Kidney (tissue), 14 donors: Measurements from ENCODE around the gene SYNE1. TPM values are rescaled to one million over a fixed set of nuclear protein-coding genes. Genes with fewer than 3 reads are reported as not detected.

Source experiments
- DNase-seq, 5 donors: peaks; one replicate each; pipeline ENCODE4 v3.0.0-alpha.2; 2013 to 2020
- FAIRE-seq: peaks from 2 replicates; lab custom pipeline; 2012; peaks lifted over from hg19 to GRCh38; lab: Jason Lieb, UNC
- H3K27ac ChIP-seq, 2 donors: one replicate each; pipeline ENCODE4 v1.7.0; 2013; ENCODE audit warnings: low read depth in 2 of 2, low read length in 2 of 2, inconsistent platforms in 1 of 2
- H3K27me3 ChIP-seq: one replicate; pipeline ENCODE4 v1.7.1; 2013; ENCODE audit warnings: low read length, inconsistent platforms; ENCODE audit not compliant: control insufficient read depth, insufficient read depth
- H3K36me3 ChIP-seq, 3 donors: one replicate each; pipeline versions ENCODE4 v1.7.0 to v1.7.1; 2013; ENCODE audit warnings: low read length in 3 of 3, control low read depth in 1 of 3, inconsistent platforms in 1 of 3; ENCODE audit not compliant: insufficient read depth in 3 of 3, control insufficient read depth in 2 of 3
- H3K4me1 ChIP-seq, 3 donors: one replicate each; pipeline versions ENCODE4 v1.7.0 to v1.7.1; 2013; ENCODE audit warnings: low read length in 3 of 3, inconsistent platforms in 1 of 3, low read depth in 1 of 3; ENCODE audit not compliant: control insufficient read depth in 2 of 3, insufficient read depth in 2 of 3
- H3K4me3 ChIP-seq, 3 donors: one replicate each; pipeline versions ENCODE4 v1.7.0 to v1.8.1; 2013; ENCODE audit warnings: low read length in 3 of 3, control low read depth in 1 of 3, inconsistent platforms in 1 of 3
- H3K9ac ChIP-seq, 3 donors: one replicate each; pipeline versions ENCODE4 v1.7.0 to v1.7.1; 2013; ENCODE audit warnings: low read length in 3 of 3, control low read depth in 1 of 3, inconsistent platforms in 1 of 3
- H3K9me3 ChIP-seq, 3 donors: one replicate each; pipeline versions ENCODE4 v1.7.0 to v1.7.1; 2013; ENCODE audit warnings: low read length in 3 of 3, control low read depth in 1 of 3, inconsistent platforms in 1 of 3; ENCODE audit not compliant: control insufficient read depth in 2 of 3, insufficient read depth in 1 of 3
- CTCF ChIP-seq: IDR thresholded peaks from 3 replicates; pipeline ENCODE4 v1.5.1; 2012; ENCODE audit warnings: mild to moderate bottlenecking, moderate library complexity, borderline replicate concordance; ENCODE audit not compliant: insufficient read depth; ENCODE audit errors: extremely low read depth
- intact Hi-C: fragments of 100-400 bp; cut with DNase I; formaldehyde crosslinking; loops from one replicate; pipeline ENCODE4 v1.11.1; 2022
- polyA plus RNA-seq: library from polyadenylated mRNA; stranded (reverse); fragments of 350-450 nt; fragmentation: Illumina TruSeq; extraction: RNeasy Lipid Tissue Mini Kit (QIAGEN cat#74804); gene quantifications from one replicate; pipeline ENCODE4 v1.2.3, GENCODE V29; 2014; ENCODE audit warnings: low read depth, low replicate concordance; ENCODE audit not compliant: insufficient read depth
- total RNA-seq: library from RNA; stranded (reverse); fragmentation: NEBNext Ultra II Directional; extraction: Animal tissue kit (Norgen Biotek cat#: 25700); gene quantifications from one replicate; pipeline ENCODE4 v1.2.1, GENCODE V29; 2021
- donor health status: control.
- donor health status: control.
- donor health status: control.
- donor health status: control.
- donor health status: control.
- donor health status: DM: yes; HTN: yes; CAD: no.
- donor health status: Normal renal cell carcinoma (clear cell type).

The SYNE1 gene
- total and polyA plus RNA-seq, 2 donors from 2014 or later = 47.8 to 216 TPM

GRCh38 chr6:152432758-152433157 is 204.4 kb downstream of the SYNE1 start:
- no peaks in the 10 kb centered on the region for H3K27me3 ChIP-seq
- H3K9me3 ChIP-seq = no peaks in the 10 kb centered on the region
- no peak overlapping the region for H3K9ac ChIP-seq
- FAIRE-seq (no peak), DNase-seq (no peak)
- no peak overlapping the region for H3K27ac ChIP-seq
- TF ChIP-seq CTCF = no peak
- H3K4me1 ChIP-seq = no peaks in the 10 kb centered on the region
- intact Hi-C loops = no loop called here
- no peaks in the 10 kb centered on the region for H3K36me3 ChIP-seq
- H3K4me3 ChIP-seq = no peak overlapping the region

- FAIRE-seq (no peak), DNase-seq (no peak)
- Histone ChIP-seq H3K4me1 (no peaks in the 10 kb centered on the region), H3K36me3 (no peaks in the 10 kb centered on the region), H3K9ac (no peak overlapping the region), H3K4me3 (no peak overlapping the region), H3K27ac (no peak overlapping the region), H3K9me3 (no peaks in the 10 kb centered on the region), H3K27me3 (no peaks in the 10 kb centered on the region)
- intact Hi-C loops = no loop called here
- no peak for TF ChIP-seq CTCF
Measured at GRCh38 chr6:152428126-152428525, 209.0 kb downstream of the SYNE1 start.

GRCh38 chr6:152426276-152426675 is 210.9 kb downstream of the SYNE1 start:
- Histone ChIP-seq H3K4me3 (no peak overlapping the region), H3K9ac (no peak overlapping the region), H3K27me3 (no peaks in the 10 kb centered on the region), H3K27ac (no peak overlapping the region), H3K36me3 (no peaks in the 10 kb centered on the region), H3K4me1 (no peaks in the 10 kb centered on the region), H3K9me3 (no peaks in the 10 kb centered on the region)
- intact Hi-C loops = no loop called here
- DNase-seq = no peak
- TF ChIP-seq CTCF = no peak
- FAIRE-seq = no peak
